DMS53 treated with DMSO at 0.1 percent for 48 hours (cell line): Measurements from ENCODE around the gene FGF14.

Experiments
- DNase-seq: peaks from one replicate; lab custom pipeline; 2025; ENCODE audit not compliant: unreplicated experiment; lab: John Stamatoyannopoulos, UW

Gene FGF14

GRCh38 chr13:102260256-102260655 is 141.6 kb downstream of the FGF14 start:
- DNase-seq, result no peak

- DNase-seq, result no peak
Observed at GRCh38 chr13:102255409-102255808, 146.4 kb downstream of the FGF14 start.

DNA sequence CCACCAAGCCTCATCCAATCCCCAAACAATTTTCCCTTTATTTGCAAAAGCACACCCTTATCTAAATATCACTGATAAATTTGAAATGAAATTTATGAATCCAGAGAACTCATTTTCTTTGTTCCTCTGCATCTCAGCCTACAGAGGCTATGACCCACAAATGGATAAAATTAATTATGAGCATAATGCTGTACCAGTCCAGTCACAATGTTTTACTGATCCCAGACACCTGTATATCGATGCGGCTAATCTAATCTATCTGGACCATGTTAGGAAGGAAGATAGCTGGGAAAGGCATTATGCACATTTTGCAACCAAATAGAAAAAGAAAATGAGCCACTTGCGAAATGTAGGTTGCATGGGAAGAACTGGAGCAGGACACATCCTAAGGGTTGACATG is 150.0 kb downstream of the FGF14 start:
- DNase-seq, result no peak

GRCh38 chr13:102250448-102250847 is 151.4 kb downstream of the FGF14 start:
- no peak for DNase-seq

DNA sequence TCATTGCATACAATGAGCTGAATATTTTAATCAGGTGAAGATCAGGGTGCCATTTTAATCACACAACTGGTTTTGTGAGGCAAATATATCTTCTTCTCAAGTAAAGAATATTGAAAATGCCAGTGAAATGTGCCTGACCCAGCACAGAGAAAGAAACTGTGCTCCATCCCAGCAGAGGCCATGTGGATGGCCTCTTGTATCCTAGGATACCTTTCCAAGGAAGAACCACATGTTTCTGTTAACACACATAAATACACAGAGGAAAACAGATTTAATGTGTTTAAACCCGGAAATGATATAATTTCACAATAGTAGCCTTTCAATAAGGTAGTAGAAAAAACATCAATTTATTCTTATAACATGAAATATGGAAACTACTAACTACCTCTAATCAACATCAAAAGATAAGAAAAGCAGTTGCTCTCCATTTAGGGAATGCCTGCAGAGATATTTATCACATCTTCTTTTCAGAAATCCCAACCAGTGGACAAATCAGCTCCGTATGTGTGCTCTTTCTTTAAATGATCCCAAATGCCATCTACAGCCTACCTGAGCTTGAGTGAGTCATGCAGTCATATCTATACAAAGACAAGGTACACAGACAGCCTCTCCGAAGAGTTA is 157.1 kb downstream of the FGF14 start:
- DNase-seq, result no peak

GRCh38 chr13:102240110-102240509 is 161.7 kb downstream of the FGF14 start:
- no peak for DNase-seq

DNA sequence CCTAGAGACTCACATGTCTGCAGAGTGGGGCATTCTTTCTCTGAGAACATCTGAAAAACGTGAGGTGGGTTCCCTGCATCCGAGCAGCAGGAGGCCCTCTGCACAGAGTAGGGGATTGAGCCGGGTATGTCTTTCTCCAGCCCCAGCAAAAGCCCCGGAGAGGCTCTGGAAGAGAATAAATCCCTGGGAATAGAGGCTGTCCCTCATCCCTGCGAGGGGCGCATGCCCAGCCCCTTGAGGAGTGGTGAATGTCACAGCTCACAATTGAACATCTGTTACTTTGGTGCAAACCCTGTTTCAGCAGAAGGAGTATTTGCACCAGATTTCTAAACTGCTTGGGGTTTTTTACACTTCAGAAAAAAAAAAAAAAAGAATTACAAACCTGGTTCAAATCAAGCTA is 164.6 kb downstream of the FGF14 start:
- no peak for DNase-seq

- no peak for DNase-seq
Observed at GRCh38 chr13:102236830-102237229, 165.0 kb downstream of the FGF14 start.

- DNase-seq, result no peak
Observed at GRCh38 chr13:102236341-102236740, 165.5 kb downstream of the FGF14 start.

DNA sequence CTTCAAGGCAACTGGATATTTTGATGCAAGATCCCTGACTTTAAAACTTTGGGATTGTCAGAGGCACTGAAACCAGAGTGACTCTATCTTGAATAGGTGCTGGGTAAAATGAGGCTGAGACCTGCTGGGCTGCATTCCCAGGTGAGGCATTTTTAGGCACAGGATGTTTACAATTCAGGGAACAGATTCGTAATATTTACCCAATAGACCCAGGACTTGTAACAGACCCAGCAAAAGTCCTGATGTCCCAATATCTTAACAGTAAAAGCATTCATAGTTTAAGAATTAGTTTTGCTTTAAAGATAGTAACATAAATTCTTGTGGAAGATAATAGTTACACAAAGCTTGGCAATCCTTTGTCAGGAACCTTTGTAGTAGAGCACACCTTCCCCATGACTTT is 166.2 kb downstream of the FGF14 start:
- no peak for DNase-seq

DNA sequence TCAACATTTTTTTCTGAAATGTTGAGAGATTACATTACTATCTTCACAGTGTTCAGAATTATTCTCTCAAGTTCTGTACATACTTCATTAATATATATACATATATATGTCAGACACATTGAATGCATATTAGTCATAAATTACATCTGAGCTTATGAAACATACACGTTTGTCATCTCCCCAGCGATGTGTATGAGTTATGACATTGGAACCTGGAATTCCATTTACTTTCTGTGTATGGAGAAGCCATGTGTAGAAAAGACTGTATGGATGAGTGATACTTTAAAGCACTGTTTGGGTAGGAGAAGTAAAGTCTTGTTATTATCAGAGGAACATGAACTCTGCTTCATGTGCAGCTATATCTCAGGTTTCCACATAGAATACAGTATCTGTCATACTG is 167.2 kb downstream of the FGF14 start:
- DNase-seq, result no peak

DNA sequence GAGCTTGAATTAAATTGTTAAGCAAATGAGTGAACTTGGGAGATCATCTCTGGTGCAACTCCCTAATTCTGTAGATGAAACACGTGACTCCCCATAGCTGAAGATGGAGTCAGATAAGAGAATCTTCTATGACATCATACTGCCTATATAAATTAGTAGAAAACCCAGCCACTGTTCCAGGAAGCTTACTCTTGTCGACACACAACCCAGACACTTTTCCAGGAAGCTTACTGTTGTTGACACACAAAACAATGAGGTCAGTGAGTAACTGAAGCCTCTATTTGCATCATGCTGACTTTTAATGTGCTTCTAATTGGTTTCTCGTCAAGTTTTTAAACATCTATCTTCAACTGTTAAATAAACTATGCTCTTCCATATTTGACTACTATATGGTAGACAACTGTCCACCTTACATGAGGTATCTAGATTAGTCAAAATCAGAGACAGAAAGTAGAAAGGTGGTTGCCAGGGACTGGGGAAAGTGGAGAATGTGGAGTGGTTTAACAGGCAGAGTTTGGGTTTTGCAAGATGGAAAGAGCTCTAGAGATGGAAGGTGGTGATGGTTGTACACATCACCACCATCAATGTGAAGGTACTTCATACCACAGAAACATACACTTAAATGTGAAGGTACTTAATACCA is 168.2 kb downstream of the FGF14 start:
- no peak for DNase-seq

GRCh38 chr13:102231479-102231878 is 170.4 kb downstream of the FGF14 start:
- no peak for DNase-seq

GRCh38 chr13:102227741-102228140 is 174.1 kb downstream of the FGF14 start:
- peak; percentile 3 for DNase-seq

DNA sequence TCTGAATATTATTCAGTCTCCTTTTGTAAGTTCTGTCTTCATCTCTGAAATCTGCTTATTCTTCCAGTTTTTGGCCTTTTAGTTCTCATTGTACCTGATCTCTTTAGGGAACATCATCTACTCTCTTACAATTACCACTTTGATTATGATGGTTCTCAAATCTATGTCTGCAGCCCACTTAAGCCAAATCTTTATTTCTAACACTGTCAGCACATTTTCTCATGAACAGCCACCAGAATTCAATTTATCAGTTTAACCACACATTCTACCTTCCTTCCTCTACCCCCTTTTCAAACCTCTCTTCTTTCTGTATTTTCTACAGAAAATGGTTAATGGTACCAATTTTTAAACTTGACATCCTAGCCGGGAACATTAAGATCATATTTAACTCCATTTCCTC is 175.3 kb downstream of the FGF14 start:
- DNase-seq, result no peak

DNA sequence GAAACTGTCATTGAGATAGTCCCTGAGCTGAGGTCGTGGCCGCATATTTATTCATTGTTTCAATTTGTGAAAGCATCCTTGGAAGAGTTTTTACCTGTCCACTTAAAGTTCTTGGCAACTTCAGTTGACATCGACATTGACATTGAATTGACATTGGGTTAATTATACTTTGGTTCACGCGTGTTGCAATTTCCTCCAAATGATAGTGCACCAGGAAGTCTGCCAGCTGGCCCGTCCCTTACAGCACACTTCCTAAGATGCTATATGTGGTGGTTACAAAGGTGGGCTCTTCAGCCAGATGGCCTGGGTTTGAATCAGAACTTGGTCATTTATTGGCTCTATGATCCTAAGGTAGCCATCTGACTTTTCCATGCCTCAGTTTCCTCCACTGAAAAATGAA is 176.0 kb downstream of the FGF14 start:
- no peak for DNase-seq

DNA sequence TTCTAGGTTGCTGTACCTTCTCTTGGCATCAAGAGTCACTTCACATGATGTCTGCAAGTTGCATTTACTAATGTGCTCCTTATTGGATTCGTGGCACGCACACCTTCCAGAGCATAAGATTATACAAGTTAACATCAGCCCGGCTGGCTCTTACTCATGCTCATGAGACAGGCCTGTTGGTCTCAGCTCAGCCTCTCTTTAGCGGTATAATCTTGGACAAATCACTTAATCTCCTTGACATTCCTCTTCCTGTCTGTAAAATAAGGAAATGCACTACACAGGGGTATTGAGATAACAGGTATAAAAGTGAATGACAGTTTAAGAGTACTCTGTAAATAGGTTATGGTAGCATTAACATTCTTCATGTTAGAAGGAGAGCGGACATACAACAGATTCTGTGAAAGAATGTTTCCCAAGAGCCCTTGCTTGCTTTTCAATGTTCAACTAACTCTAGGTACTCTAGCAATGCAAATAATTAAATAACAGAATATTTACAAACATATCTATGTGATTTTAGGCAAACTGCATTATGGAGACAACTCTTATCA is 181.1 kb downstream of the FGF14 start:
- DNase-seq, result no peak

GRCh38 chr13:102214956-102215355 is 186.9 kb downstream of the FGF14 start:
- no peak for DNase-seq

GRCh38 chr13:102212729-102213128 is 189.1 kb downstream of the FGF14 start:
- DNase-seq, result no peak

- no peak for DNase-seq
Observed at GRCh38 chr13:102208347-102208746, 193.5 kb downstream of the FGF14 start.

GRCh38 chr13:102207680-102208342 is 194.0 kb downstream of the FGF14 start:
- DNase-seq, result no peak

DNA sequence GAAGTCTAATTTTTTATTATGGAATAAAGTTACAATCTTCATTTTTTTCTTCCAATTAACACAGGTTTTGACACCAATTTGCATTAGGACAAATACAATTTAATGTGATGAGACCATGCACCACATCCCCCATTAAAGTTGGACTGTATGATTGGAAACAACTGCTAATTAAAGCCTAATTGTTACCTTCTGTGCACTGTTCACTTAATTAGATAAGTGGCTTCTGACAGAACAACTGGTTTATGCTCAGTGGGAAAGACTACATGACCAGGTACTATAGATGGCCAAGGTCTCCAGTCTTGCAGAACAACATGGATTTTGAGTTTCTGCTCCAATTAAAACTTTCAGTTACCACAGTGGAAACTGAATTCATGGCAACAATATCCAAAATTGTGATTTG is 198.1 kb downstream of the FGF14 start:
- no peak for DNase-seq
